ENCODE results near the gene BEND6.

Gene BEND6

GRCh38 chr6:56955171-56956155 lies 556 bp downstream of the BEND6 start:
- TF ChIP-seq CTCF (IDR thresholded peaks at IDR 0.05; ENCODE audit: low read depth, low read length), result peak; percentile 73
- no peaks in the 10 kb centered on the region for H3K36me3 ChIP-seq
- H3K9me3 ChIP-seq, result no peaks in the 10 kb centered on the region
- H3K4me1 ChIP-seq, result no peaks in the 10 kb centered on the region; the same call in 1 of the 2 replicates
- H3K27me3 ChIP-seq, result peaks cover 21% of the 10 kb centered on the region
- peak overlapping the region; percentile 71 for H3K4me3 ChIP-seq (ENCODE audit: low read depth, low read length)
- DNase-seq, result peak; percentile 88

GRCh38 chr6:56956491-56956890 lies 1.6 kb downstream of the BEND6 start:
- DNase-seq, result no peak
- no peak overlapping the region for H3K4me3 ChIP-seq (ENCODE audit: low read depth, low read length)
- peaks cover 21% of the 10 kb centered on the region for H3K27me3 ChIP-seq
- TF ChIP-seq CTCF (IDR thresholded peaks at IDR 0.05; ENCODE audit: low read depth, low read length), result no peak
- no peaks in the 10 kb centered on the region for H3K9me3 ChIP-seq
- H3K4me1 ChIP-seq, result no peaks in the 10 kb centered on the region; the same call in 1 of the 2 replicates
- H3K36me3 ChIP-seq, result no peaks in the 10 kb centered on the region

GRCh38 chr6:56957856-56958255 lies 2.9 kb downstream of the BEND6 start:
- no peak for TF ChIP-seq CTCF (IDR thresholded peaks at IDR 0.05; ENCODE audit: low read depth, low read length)
- no peaks in the 10 kb centered on the region for H3K9me3 ChIP-seq
- H3K36me3 ChIP-seq, result no peaks in the 10 kb centered on the region
- H3K4me1 ChIP-seq, result no peaks in the 10 kb centered on the region; the same call in 1 of the 2 replicates
- peaks cover 17% of the 10 kb centered on the region for H3K27me3 ChIP-seq
- DNase-seq, result no peak
- H3K4me3 ChIP-seq (ENCODE audit: low read depth, low read length), result no peak overlapping the region

- Histone ChIP-seq H3K27me3 (peaks cover 11% of the 10 kb centered on the region), H3K4me3 (ENCODE audit: low read depth, low read length) (no peak overlapping the region), H3K36me3 (no peaks in the 10 kb centered on the region), H3K4me1 (no peaks in the 10 kb centered on the region; the same call in 1 of the 2 replicates), H3K9me3 (no peaks in the 10 kb centered on the region)
- DNase-seq, result no peak
- TF ChIP-seq CTCF (IDR thresholded peaks at IDR 0.05; ENCODE audit: low read depth, low read length), result no peak
Observed at GRCh38 chr6:56958481-56958880, 3.6 kb downstream of the BEND6 start.

- no peak overlapping the region for H3K4me3 ChIP-seq (ENCODE audit: low read depth, low read length)
- H3K4me1 ChIP-seq, result no peaks in the 10 kb centered on the region
- H3K36me3 ChIP-seq, result no peaks in the 10 kb centered on the region
- DNase-seq, result no peak
- H3K27me3 ChIP-seq, result peaks cover 5% of the 10 kb centered on the region
- no peak for TF ChIP-seq CTCF (IDR thresholded peaks at IDR 0.05; ENCODE audit: low read depth, low read length)
- no peaks in the 10 kb centered on the region for H3K9me3 ChIP-seq
Observed at GRCh38 chr6:56959094-56959493, 4.2 kb downstream of the BEND6 start.

GRCh38 chr6:56959938-56960337 lies 5.0 kb downstream of the BEND6 start:
- no peak for TF ChIP-seq CTCF (IDR thresholded peaks at IDR 0.05; ENCODE audit: low read depth, low read length)
- Histone ChIP-seq H3K27me3 (no peaks in the 10 kb centered on the region), H3K9me3 (no peaks in the 10 kb centered on the region), H3K36me3 (no peaks in the 10 kb centered on the region), H3K4me1 (no peaks in the 10 kb centered on the region), H3K4me3 (ENCODE audit: low read depth, low read length) (no peak overlapping the region)
- DNase-seq, result no peak

All from BE2C (cell line).